VCaP (cell line): Measurements from ENCODE around the gene CISD3.

Experiments used
- H3K27ac ChIP-seq: fragments of 450-650 bp; 2 replicates; pipeline ENCODE4 v1.5.1; 2017
- CTCF ChIP-seq: fragments of 450-650 bp; conservative IDR thresholded peaks from 2 replicates; pipeline ENCODE4 v1.5.1; 2017; ENCODE audit warnings: mild to moderate bottlenecking, moderate library complexity

Gene CISD3

GRCh38 chr17:38697061-38697820 lies 32.9 kb upstream of the CISD3 start:
- no peak overlapping the region for H3K27ac ChIP-seq
- no peak for TF ChIP-seq CTCF

DNA sequence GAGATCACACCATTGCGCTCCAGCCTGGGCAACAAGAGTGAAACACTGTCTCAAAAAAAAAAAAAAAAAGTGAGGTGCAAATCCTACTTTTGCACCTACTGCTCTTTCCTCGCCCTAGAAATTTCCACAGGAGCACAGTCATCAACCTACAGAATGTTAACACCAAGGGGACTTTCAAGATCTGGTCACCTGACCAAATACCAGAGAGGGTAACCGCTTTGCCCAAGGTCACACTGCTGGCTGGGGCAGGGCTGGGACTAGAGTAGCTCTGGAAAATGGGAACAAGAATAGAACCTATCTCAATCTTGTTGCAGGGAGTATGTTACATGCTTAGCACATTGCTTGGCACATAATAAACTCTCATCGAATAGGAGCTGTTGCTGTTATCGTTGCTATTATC lies 31.4 kb upstream of the CISD3 start:
- no peak for TF ChIP-seq CTCF
- no peak overlapping the region for H3K27ac ChIP-seq

- peak overlapping the region; percentile 94 for H3K27ac ChIP-seq
- TF ChIP-seq CTCF: no peak
Measured at GRCh38 chr17:38701504-38702165, 28.5 kb upstream of the CISD3 start.

DNA sequence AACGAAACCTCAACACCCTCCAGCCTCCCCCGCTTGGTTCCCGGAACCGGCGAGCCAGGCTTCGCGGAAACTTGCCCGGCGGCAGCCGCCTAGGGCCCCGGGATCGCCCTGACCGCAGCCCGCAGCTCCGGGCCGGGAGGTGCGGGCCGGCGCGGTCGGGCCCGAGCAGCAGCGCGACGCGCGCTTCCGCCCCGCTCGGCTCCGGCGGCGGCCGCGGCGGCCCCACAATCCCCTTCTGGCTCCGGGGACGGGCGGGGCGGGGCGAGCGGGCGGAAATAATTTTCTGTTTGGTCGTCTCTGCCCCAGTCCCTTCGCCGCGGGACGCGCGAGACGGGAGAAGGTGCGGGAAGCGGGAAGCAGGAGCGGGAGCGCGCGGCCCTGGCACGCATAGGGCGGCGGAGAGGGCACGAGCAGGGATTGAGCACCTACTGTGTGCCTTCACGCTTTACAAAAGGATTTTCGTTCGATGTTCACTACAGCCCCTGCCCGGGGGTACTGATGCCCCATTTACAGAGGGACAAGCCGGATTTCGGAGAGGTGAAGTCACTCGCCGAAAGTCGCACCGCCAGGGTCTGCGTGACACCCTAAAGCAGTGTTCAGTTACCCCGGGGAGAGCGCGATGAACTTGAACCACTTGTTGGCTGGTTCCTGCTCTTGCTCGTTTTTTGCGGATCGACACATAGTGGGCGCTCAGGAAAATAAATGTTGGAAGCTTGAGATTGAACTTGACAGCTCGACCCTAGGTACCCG lies 27.8 kb upstream of the CISD3 start:
- TF ChIP-seq CTCF: no peak
- peak overlapping the region; percentile 94 for H3K27ac ChIP-seq

- no peak for TF ChIP-seq CTCF
- peak overlapping the region; percentile 94 for H3K27ac ChIP-seq
Measured at GRCh38 chr17:38702916-38703741, 27.0 kb upstream of the CISD3 start.

GRCh38 chr17:38703742-38704605 lies 26.2 kb upstream of the CISD3 start:
- TF ChIP-seq CTCF: no peak
- peak overlapping the region; percentile 94 for H3K27ac ChIP-seq
